MCF 10A (cell line): ENCODE measurements around the gene VEZF1. TPM values are rescaled to one million over a fixed set of nuclear protein-coding genes. Genes with fewer than 3 reads are reported as not detected.
A peak's percentile ranks its signal among the peaks of the same experiment; 100 is the strongest.

ENCODE experiments used
- BruUV-seq: library from RNA; stranded (reverse); fragments of 400-500 nt; replicated peaks from 2 replicates; lab custom pipeline; 2021; lab: Mats Ljungman, UMichigan
- CTCF ChIA-PET: fragments of 300-600 bp; sonication (Branson Sonifier 250); formaldehyde crosslinking; extraction: SDS; loops from one replicate; lab custom pipeline; 2021; ENCODE audit warnings: antibody characterized with exemption, inconsistent platforms; lab: Yijun Ruan, JAX
- POLR2A ChIA-PET: fragments of 300-600, 350-650 bp; sonication (Branson Sonifier 250); formaldehyde crosslinking; extraction: SDS; loops from one replicate; lab custom pipeline; 2020; ENCODE audit warnings: antibody characterized with exemption, inconsistent platforms; lab: Yijun Ruan, JAX
- DNase-seq: peaks from one replicate; pipeline ENCODE4 v3.0.0-alpha.2; 2018; ENCODE audit not compliant: unreplicated experiment
- H3K27ac Mint-ChIP-seq: one replicate; pipeline ENCODE4 v1.8.0; 2022; ENCODE audit warnings: mild to moderate bottlenecking, low read depth, mixed read lengths; ENCODE audit not compliant: unreplicated experiment
- H3K27me3 Mint-ChIP-seq: one replicate; pipeline ENCODE4 v1.8.0; 2022; ENCODE audit warnings: mixed read lengths; ENCODE audit not compliant: insufficient read depth, unreplicated experiment
- H3K36me3 Mint-ChIP-seq: one replicate; pipeline ENCODE4 v1.8.0; 2022; ENCODE audit warnings: mild to moderate bottlenecking, moderate library complexity, mixed read lengths; ENCODE audit not compliant: insufficient read depth, unreplicated experiment
- H3K4me1 Mint-ChIP-seq: one replicate; pipeline ENCODE4 v1.8.0; 2022; ENCODE audit warnings: mixed read lengths; ENCODE audit not compliant: insufficient read depth, unreplicated experiment
- H3K4me3 Mint-ChIP-seq: one replicate; pipeline ENCODE4 v1.8.0; 2022; ENCODE audit warnings: mild to moderate bottlenecking, moderate library complexity, mixed read lengths; ENCODE audit not compliant: unreplicated experiment
- H3K9me3 Mint-ChIP-seq: one replicate; pipeline ENCODE4 v1.8.0; 2022; ENCODE audit warnings: mixed read lengths; ENCODE audit not compliant: unreplicated experiment
- intact Hi-C: fragments of 100-400 bp; cut with micrococcal nuclease; formaldehyde crosslinking; loops from 2 replicates; pipeline ENCODE4 v1.14.1; 2022
- total RNA-seq: library from RNA; stranded (reverse); gene quantifications from 2 replicates; pipeline ENCODE4 v1.2.3, GENCODE V29; 2022
- TF ChIP-seq, protein P1 (sequence below): fragments of 200-600 bp; IDR thresholded peaks from one replicate; pipeline ENCODE4 v1.8.0; 2022; ENCODE audit warnings: antibody characterized with exemption, mild to moderate bottlenecking; ENCODE audit not compliant: unreplicated experiment

Gene VEZF1
- total RNA-seq, 1 experiment from 2014 or later: 66.8 TPM

- no peaks in the 10 kb centered on the region for H3K9me3 Mint-ChIP-seq
- ChIA-PET CTCF (interaction anchor here (1.0 to 1.9 kb wide), 2 partner anchors 10 kb away, joined by 3 to 11 read pairs; no protein-coding TSS in a partner anchor), POLR2A (interaction anchor here (0.6 kb wide), 1 partner anchor 163 kb away, joined by 3 read pairs; no protein-coding TSS in a partner anchor)
- H3K4me1 Mint-ChIP-seq: peaks cover 16% of the 10 kb centered on the region
- no peaks in the 10 kb centered on the region for H3K27me3 Mint-ChIP-seq
- BruUV-seq: no TSS peak
- H3K27ac Mint-ChIP-seq: no peak overlapping the region
- intact Hi-C loops: no loop called here
- TF ChIP-seq, protein P1, sequence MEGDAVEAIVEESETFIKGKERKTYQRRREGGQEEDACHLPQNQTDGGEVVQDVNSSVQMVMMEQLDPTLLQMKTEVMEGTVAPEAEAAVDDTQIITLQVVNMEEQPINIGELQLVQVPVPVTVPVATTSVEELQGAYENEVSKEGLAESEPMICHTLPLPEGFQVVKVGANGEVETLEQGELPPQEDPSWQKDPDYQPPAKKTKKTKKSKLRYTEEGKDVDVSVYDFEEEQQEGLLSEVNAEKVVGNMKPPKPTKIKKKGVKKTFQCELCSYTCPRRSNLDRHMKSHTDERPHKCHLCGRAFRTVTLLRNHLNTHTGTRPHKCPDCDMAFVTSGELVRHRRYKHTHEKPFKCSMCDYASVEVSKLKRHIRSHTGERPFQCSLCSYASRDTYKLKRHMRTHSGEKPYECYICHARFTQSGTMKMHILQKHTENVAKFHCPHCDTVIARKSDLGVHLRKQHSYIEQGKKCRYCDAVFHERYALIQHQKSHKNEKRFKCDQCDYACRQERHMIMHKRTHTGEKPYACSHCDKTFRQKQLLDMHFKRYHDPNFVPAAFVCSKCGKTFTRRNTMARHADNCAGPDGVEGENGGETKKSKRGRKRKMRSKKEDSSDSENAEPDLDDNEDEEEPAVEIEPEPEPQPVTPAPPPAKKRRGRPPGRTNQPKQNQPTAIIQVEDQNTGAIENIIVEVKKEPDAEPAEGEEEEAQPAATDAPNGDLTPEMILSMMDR: no peak
- H3K36me3 Mint-ChIP-seq: no peaks in the 10 kb centered on the region
- no peak for DNase-seq
- no peak overlapping the region for H3K4me3 Mint-ChIP-seq
These were observed 30.8 kb downstream of the VEZF1 start for GRCh38 chr17:57957120-57957850.

DNA sequence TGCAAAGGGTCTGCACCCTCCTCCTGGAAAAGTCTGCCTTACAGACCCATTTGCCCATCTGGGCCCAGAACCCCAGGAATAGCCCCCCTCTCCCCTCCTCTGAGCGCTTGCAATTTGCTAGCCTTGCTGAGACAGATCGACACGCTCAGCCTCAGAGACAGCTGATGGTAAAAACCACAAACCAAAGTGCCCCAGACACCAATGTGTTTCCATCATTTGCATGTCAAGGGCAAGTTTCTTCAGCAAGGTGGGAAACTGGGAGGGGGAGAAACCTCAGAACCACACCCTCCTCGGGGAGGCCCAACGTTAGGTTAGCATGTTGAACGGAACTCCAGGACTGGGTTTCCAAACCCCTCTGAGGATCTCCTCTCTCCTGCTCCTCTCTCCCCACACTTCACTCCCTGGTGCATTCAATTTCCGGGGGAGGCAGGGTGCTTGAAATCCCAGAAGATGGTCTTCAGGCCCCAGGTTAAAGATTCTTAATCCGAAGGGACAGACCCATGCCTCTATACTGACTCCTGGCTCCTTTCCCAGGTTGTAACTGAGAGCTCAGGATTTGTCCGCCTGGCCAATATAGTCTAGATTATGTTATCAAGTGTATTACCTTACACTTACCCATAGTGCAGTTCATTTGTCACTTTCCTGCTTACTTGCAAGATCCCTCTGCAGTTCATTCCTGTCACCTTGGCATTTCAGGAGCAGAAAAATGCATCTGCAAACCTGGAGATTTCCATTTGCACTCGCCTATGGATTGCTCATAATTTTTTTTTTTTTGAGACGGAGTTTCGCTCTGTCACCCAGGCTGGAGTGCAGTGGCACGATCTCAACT lies 31.5 kb downstream of the VEZF1 start:
- Mint-ChIP-seq H3K4me1 (peaks cover 16% of the 10 kb centered on the region), H3K27me3 (no peaks in the 10 kb centered on the region), H3K27ac (no peak overlapping the region), H3K9me3 (no peaks in the 10 kb centered on the region), H3K36me3 (no peaks in the 10 kb centered on the region), H3K4me3 (peak overlapping the region; percentile 64)
- ChIA-PET CTCF (interaction anchor here (1.0 to 1.9 kb wide), 8 partner anchors 9 to 100 kb away, joined by 3 to 11 read pairs (median 4); no protein-coding TSS in a partner anchor), POLR2A (interaction anchor here (0.6 to 4.9 kb wide), 5 partner anchors 10 to 163 kb away, joined by 3 to 40 read pairs (median 3); no protein-coding TSS in a partner anchor)
- intact Hi-C loops: no loop called here
- TF ChIP-seq, protein P1: no peak
- DNase-seq: no peak
- no TSS peak for BruUV-seq

- TF ChIP-seq, protein P1: peak; percentile 23
- Mint-ChIP-seq H3K27ac (no peak within 1 kb of the TSS), H3K4me3 (peak within 1 kb of the TSS; percentile 70), H3K27me3 (no peaks in the 10 kb centered on the region), H3K4me1 (peaks cover 22% of the 10 kb centered on the region), H3K9me3 (no peaks in the 10 kb centered on the region), H3K36me3 (no peaks in the 10 kb centered on the region)
- BruUV-seq: no TSS peak
- ChIA-PET CTCF (interaction anchor here (0.7 to 3.2 kb wide), 14 partner anchors 8 to 98 kb away, joined by 3 to 14 read pairs (median 4); no protein-coding TSS in a partner anchor), POLR2A (interaction anchor here (0.8 to 10.2 kb wide), 6 partner anchors 20 to 87 kb away, joined by 3 to 102 read pairs (median 4); no protein-coding TSS in a partner anchor)
- intact Hi-C loops: loop anchor here (2.0 kb wide), 1 partner anchor 29 kb away; no protein-coding TSS in a partner anchor
- peak; percentile 53 for DNase-seq
These were observed 32.7 kb downstream of the VEZF1 start, which contains the start of gene CUEDC1 for GRCh38 chr17:57955183-57955931. Gene CUEDC1 (minus strand): TSS chr17:57955412. CDS start chr17:57885564, 69,848 bp downstream.
